BLaER1 (cell line): ENCODE results near the gene CACNA1F.
A peak's percentile ranks its signal among the peaks of the same experiment; 100 is the strongest.

Experiments used
- H3K27ac ChIP-seq: shearing (Covaris generic); formaldehyde crosslinking; 2 replicates; pipeline ENCODE4 v1.8.1; 2022
- H3K27me3 ChIP-seq: shearing (Covaris generic); formaldehyde crosslinking; 2 replicates; pipeline ENCODE4 v1.8.1; 2022
- H3K36me3 ChIP-seq: shearing (Covaris generic); formaldehyde crosslinking; 2 replicates; pipeline ENCODE4 v1.8.1; 2022
- H3K4me1 ChIP-seq: shearing (Covaris generic); formaldehyde crosslinking; 2 replicates; pipeline ENCODE4 v1.8.1; 2022
- H3K4me2 ChIP-seq: shearing (Covaris generic); formaldehyde crosslinking; 2 replicates; pipeline ENCODE4 v1.8.1; 2022
- H3K4me3 ChIP-seq: shearing (Covaris generic); formaldehyde crosslinking; 2 replicates; pipeline ENCODE4 v1.8.1; 2022
- H3K9ac ChIP-seq: shearing (Covaris generic); formaldehyde crosslinking; 2 replicates; pipeline ENCODE4 v1.8.1; 2022
- H3K9me3 ChIP-seq: shearing (Covaris generic); formaldehyde crosslinking; 2 replicates; pipeline ENCODE4 v1.8.1; 2022
- H4K20me1 ChIP-seq: shearing (Covaris generic); formaldehyde crosslinking; 2 replicates; pipeline ENCODE4 v1.8.1; 2022
- Cebpa-rat ChIP-seq: shearing (Covaris generic); IDR thresholded peaks from 2 replicates; pipeline ENCODE4 v1.8.1; 2022

Gene CACNA1F

GRCh38 chrX:49160908-49161307, 72.2 kb downstream of the CACNA1F start:
- H3K9ac ChIP-seq = no peak overlapping the region
- H3K9me3 ChIP-seq = peaks cover 19% of the 10 kb centered on the region
- H3K4me1 ChIP-seq = peaks cover 18% of the 10 kb centered on the region
- peaks cover 29% of the 10 kb centered on the region for H3K27me3 ChIP-seq
- no peak for TF ChIP-seq Cebpa-rat
- H3K36me3 ChIP-seq = no peaks in the 10 kb centered on the region
- H4K20me1 ChIP-seq = no peaks in the 10 kb centered on the region
- H3K4me2 ChIP-seq = no peak overlapping the region
- H3K4me3 ChIP-seq = no peak overlapping the region
- H3K27ac ChIP-seq = no peak overlapping the region

- no peak overlapping the region for H3K27ac ChIP-seq
- H4K20me1 ChIP-seq = no peaks in the 10 kb centered on the region
- H3K4me1 ChIP-seq = 0 out of 2 replicates have a peak, but pooled peaks cover 7% of the 10 kb centered on the region
- H3K4me2 ChIP-seq = no peak overlapping the region
- H3K9ac ChIP-seq = no peak overlapping the region
- peaks cover 37% of the 10 kb centered on the region for H3K27me3 ChIP-seq
- H3K4me3 ChIP-seq = no peak overlapping the region
- 0 out of 2 replicates have a peak, but pooled peaks cover 4% of the 10 kb centered on the region for H3K9me3 ChIP-seq
- TF ChIP-seq Cebpa-rat = no peak
- no peaks in the 10 kb centered on the region for H3K36me3 ChIP-seq
Measured at GRCh38 chrX:49157194-49157593, 75.9 kb downstream of the CACNA1F start.

- peak overlapping the region; percentile 71 for H3K9ac ChIP-seq
- TF ChIP-seq Cebpa-rat = no peak
Measured at GRCh38 chrX:49155900-49156837, 77.0 kb downstream of the CACNA1F start.

GRCh38 chrX:49155243-49155899, 77.8 kb downstream of the CACNA1F start:
- H4K20me1 ChIP-seq = no peaks in the 10 kb centered on the region
- peaks cover 34% of the 10 kb centered on the region for H3K27me3 ChIP-seq
- peak overlapping the region; percentile 74 for H3K27ac ChIP-seq
- TF ChIP-seq Cebpa-rat = no peak
- 0 out of 2 replicates have a peak, but pooled peaks cover 4% of the 10 kb centered on the region for H3K9me3 ChIP-seq
- peak overlapping the region; percentile 65 for H3K4me3 ChIP-seq
- peak overlapping the region; percentile 71; the same call in 1 of the 2 replicates for H3K9ac ChIP-seq
- no peaks in the 10 kb centered on the region for H3K36me3 ChIP-seq
- H3K4me1 ChIP-seq = 0 out of 2 replicates have a peak, but pooled peaks cover 7% of the 10 kb centered on the region
- H3K4me2 ChIP-seq = peak overlapping the region; percentile 73

More at GRCh38 chrX:49155900-49156837, 77.0 kb downstream of the CACNA1F start:
- H4K20me1 ChIP-seq = no peaks in the 10 kb centered on the region
- H3K36me3 ChIP-seq = no peaks in the 10 kb centered on the region
- 0 out of 2 replicates have a peak, but pooled peaks cover 4% of the 10 kb centered on the region for H3K9me3 ChIP-seq
- H3K27me3 ChIP-seq = peaks cover 37% of the 10 kb centered on the region
- H3K4me3 ChIP-seq = peak overlapping the region; percentile 65
- peak overlapping the region; percentile 73 for H3K4me2 ChIP-seq
- H3K27ac ChIP-seq = peak overlapping the region; percentile 74
- H3K4me1 ChIP-seq = 0 out of 2 replicates have a peak, but pooled peaks cover 7% of the 10 kb centered on the region
